SK-N-MC (cell line): ENCODE results near the gene NELFB.
"Not testable (repeated sequence)": the region's sequence is repeated elsewhere in the genome, so short reads cannot be mapped to it uniquely, and the experiment has no call there.

Experiments
- EZH2 ChIP-seq: fragments of 200-600 bp; sonication (generic); IDR thresholded peaks from one replicate; pipeline ENCODE4 v1.6.1; 2017; ENCODE audit warnings: antibody characterized with exemption
- FOXP2 ChIP-seq: optimal IDR thresholded peaks from 2 replicates; pipeline ENCODE3; 2011; ENCODE audit warnings: mild to moderate bottlenecking, moderate library complexity; ENCODE audit not compliant: insufficient read depth; ENCODE audit errors: extremely low read length, control extremely low read depth
- POLR2AphosphoS5 ChIP-seq: IDR thresholded peaks from 2 replicates; pipeline ENCODE4 v1.6.1; 2012; ENCODE audit warnings: mild to moderate bottlenecking, low read depth, low read length, borderline replicate concordance

DNA sequence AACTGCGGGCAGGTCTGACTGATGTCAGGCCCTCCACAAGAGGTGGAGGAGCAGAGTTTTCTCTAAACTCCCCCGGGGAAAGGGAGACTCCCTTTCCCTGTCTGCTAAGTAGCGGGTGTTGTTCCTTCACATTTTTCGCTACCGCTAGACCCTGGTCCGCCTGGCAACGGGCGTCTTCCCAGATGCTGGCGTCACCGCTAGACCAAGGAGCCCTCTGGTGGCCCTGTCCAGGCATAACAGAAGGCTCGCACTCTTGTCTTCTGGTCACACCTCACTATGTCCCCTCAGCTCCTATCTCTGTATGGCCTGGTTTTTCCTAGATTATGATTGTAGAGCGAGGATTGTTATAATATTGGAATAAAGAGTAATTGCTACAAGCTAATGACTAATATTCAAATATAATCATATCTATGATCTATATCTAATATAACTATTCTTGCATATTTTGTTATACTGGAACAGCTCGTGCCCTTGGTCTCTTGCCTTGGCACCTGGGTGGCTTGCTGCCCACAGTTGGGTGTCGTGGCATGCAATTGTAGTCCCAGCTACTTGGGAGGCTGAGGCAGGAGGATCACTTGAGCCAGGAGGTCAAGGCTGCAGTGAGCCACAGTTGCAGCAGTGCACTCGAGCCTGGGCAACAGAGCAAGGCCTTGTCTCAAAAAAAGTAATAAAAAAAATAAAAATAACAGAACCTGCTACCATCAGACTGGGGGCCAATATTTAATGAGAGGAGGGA lies 7.2 kb downstream of the NELFB start:
- not testable (repeated sequence) for TF ChIP-seq EZH2, POLR2AphosphoS5, FOXP2
